ENCODE data around the gene EEF2KMT. TPM values are rescaled to one million over a fixed set of nuclear protein-coding genes. Genes with fewer than 3 reads are reported as not detected.
"Not testable (repeated sequence)": the region's sequence is repeated elsewhere in the genome, so short reads cannot be mapped to it uniquely, and the experiment has no call there.

The EEF2KMT gene
- total RNA-seq, 1 experiment from 2014 or later, result 25.8 TPM

DNA sequence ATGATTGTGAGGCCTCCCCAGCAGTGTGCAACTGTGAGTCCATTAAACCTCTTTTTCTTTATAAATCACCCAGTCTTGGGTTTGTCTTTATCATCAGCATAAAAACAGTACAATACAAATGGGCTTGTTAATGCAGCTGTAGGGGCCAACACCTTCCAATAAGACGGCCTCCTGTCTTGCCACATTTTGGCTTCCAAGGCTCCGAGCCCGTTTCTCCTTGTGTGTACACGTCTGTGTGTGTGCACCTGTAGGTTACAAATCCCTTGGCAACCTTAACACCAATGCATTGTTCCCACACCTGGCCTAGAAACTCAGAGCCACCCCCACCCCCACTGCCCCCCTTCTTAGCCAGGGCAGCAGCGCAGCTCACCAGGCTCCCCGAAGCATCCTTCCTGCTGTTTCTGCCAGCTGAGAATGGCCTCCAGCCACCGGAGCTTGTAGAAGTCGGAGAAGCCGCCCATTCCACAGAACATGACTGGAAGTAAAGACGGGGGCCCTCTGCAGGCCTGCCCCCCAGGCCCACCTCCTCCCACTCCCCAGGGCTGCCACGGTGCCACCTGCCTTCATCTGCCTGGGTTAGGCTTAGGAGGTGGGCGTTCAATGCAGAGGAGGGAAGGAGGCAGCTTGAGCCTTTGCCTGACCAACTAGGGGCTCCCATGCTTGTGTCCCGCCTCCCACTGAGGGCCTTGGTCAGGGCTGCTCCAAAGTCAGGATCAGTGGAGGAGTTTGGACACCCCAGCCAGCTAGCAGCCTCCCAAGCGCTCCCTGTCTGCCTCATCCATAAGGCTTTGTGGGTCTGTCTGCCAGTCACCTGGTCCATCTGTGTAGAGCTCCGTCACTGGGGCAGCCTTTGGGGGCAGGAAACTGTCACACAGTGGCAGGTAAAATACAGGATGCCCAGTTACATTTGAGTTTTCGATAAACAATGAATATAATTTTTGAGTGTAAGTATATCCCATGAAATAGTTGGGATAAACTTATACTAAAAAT lies 42.4 kb downstream of the EEF2KMT start:
- no TSS peak for BruUV-seq (replicated peaks)
- CTCF ChIA-PET, result no interaction called here
- POLR2A ChIA-PET (ENCODE audit: unreplicated experiment), result no interaction called here

DNA sequence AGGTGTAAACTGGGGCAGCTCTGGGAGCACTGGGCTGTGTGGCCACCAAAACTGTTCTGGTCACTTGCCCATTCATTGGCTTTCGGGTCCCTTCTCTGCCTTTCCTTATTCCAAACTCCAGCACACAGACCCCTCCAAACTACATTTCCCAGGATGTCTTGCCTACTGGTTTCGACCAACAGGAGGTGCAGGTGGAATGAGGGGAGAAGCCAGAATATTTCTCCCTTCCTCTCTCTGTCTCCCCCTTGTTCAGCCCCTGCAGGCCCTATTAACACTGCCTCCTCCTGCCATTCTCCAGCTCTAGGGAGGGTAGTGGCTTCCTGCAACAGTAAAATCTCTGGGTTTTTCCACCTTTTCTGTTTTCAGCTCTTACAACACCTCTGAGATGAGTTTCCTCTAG lies 50.7 kb downstream of the EEF2KMT start:
- ChIA-PET POLR2A (ENCODE audit: unreplicated experiment) (no interaction called here), CTCF (no interaction called here)
- Histone ChIP-seq H3K27ac (ENCODE audit: low read length) (no peak overlapping the region), H3K4me2 (ENCODE audit: low read length) (no peak overlapping the region), H3K27me3 (ENCODE audit: low read length) (no peaks in the 10 kb centered on the region), H3K9ac (ENCODE audit: low read length) (no peak overlapping the region), H4K20me1 (ENCODE audit: low read length) (no peaks in the 10 kb centered on the region), H3F3A (ENCODE audit: low read length, unreplicated experiment) (no peaks in the 10 kb centered on the region), H3K4me3 (ENCODE audit: low read length) (no peak overlapping the region), H3K79me2 (ENCODE audit: low read length) (no peaks in the 10 kb centered on the region), H3K4me1 (ENCODE audit: insufficient read depth, low read length) (peaks cover 6% of the 10 kb centered on the region), H3K9me2 (replicated peaks; ENCODE audit: low read length) (no peaks in the 10 kb centered on the region), H3K36me3 (ENCODE audit: low read depth, low read length) (no peaks in the 10 kb centered on the region), H2AFZ (ENCODE audit: low read length) (no peak overlapping the region), H3K9me3 (ENCODE audit: low read length) (no peaks in the 10 kb centered on the region)
- no TSS peak for BruUV-seq (replicated peaks)
- TF ChIP-seq, protein P1, sequence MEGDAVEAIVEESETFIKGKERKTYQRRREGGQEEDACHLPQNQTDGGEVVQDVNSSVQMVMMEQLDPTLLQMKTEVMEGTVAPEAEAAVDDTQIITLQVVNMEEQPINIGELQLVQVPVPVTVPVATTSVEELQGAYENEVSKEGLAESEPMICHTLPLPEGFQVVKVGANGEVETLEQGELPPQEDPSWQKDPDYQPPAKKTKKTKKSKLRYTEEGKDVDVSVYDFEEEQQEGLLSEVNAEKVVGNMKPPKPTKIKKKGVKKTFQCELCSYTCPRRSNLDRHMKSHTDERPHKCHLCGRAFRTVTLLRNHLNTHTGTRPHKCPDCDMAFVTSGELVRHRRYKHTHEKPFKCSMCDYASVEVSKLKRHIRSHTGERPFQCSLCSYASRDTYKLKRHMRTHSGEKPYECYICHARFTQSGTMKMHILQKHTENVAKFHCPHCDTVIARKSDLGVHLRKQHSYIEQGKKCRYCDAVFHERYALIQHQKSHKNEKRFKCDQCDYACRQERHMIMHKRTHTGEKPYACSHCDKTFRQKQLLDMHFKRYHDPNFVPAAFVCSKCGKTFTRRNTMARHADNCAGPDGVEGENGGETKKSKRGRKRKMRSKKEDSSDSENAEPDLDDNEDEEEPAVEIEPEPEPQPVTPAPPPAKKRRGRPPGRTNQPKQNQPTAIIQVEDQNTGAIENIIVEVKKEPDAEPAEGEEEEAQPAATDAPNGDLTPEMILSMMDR (conservative IDR thresholded peaks at IDR 0.05; ENCODE audit: low read depth, low read length), result no peak
- TF ChIP-seq EZH2phosphoT487 (IDR thresholded peaks at IDR 0.05; ENCODE audit: borderline replicate concordance, low read length) (no peak), EZH2 (IDR thresholded peaks at IDR 0.05; ENCODE audit: low read length, unreplicated experiment) (no peak)
- intact Hi-C loops (cut with micrococcal nuclease), result no loop called here
- ATAC-seq (no peak), DNase-seq (no peak)

More for the DNA sequence above, 42.4 kb downstream of the EEF2KMT start:
- no peak for ATAC-seq
- H3K36me3 ChIP-seq (ENCODE audit: low read depth, low read length), result no peaks in the 10 kb centered on the region
- no peak for TF ChIP-seq EZH2phosphoT487 (IDR thresholded peaks at IDR 0.05; ENCODE audit: borderline replicate concordance, low read length)
- H3K27me3 ChIP-seq (ENCODE audit: low read length), result no peaks in the 10 kb centered on the region
- H3K4me3 ChIP-seq (ENCODE audit: low read length), result no peak overlapping the region
- H3K4me1 ChIP-seq (ENCODE audit: insufficient read depth, low read length), result no peaks in the 10 kb centered on the region
- no peaks in the 10 kb centered on the region for H4K20me1 ChIP-seq (ENCODE audit: low read length)
- H2AFZ ChIP-seq (ENCODE audit: low read length), result no peak overlapping the region
- H3K79me2 ChIP-seq (ENCODE audit: low read length), result no peaks in the 10 kb centered on the region
- intact Hi-C loops (cut with micrococcal nuclease), result no loop called here
- DNase-seq, result no peak
- no peaks in the 10 kb centered on the region for H3F3A ChIP-seq (ENCODE audit: low read length, unreplicated experiment)
- no peaks in the 10 kb centered on the region for H3K9me3 ChIP-seq (ENCODE audit: low read length)
- H3K27ac ChIP-seq (ENCODE audit: low read length), result no peak overlapping the region
- H3K4me2 ChIP-seq (ENCODE audit: low read length), result no peak overlapping the region
- H3K9ac ChIP-seq (ENCODE audit: low read length), result no peak overlapping the region
- no peaks in the 10 kb centered on the region for H3K9me2 ChIP-seq (replicated peaks; ENCODE audit: low read length)

DNA sequence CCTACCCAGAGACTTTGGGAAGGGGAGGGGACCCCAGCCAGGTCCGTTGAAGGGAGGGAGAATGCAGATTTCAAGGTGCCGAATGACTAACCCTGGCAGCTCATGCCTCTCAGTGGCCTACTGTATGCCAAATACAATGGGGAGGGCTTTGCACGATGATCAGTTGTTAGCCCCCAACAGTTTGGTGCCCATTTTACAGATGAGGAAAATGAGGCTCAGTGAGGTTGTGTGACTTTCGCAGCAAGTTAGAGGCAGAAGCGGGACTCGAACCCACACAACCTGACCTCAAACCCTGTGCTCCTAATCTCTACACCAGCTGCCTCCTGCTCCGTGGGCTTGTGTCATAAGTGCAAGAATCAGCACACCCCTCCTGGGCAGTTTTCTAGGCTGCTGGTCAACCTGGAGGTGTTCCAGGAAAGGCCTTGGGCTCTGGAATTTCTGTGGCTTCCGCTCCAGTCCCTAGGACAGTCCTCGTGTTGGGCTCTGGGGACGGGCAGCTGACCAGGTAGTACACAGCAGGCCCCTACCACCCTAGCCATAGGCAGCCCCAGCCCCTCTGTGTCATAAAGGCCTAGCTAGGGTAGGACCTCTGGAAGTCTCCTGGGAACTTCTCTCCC lies 52.0 kb downstream of the EEF2KMT start:
- Histone ChIP-seq H2AFZ (ENCODE audit: low read length) (no peak overlapping the region), H4K20me1 (ENCODE audit: low read length) (no peaks in the 10 kb centered on the region), H3K9ac (ENCODE audit: low read length) (no peak overlapping the region), H3K4me1 (ENCODE audit: insufficient read depth, low read length) (peaks cover 9% of the 10 kb centered on the region), H3K27ac (ENCODE audit: low read length) (no peak overlapping the region), H3K9me2 (replicated peaks; ENCODE audit: low read length) (no peaks in the 10 kb centered on the region), H3K4me3 (ENCODE audit: low read length) (no peak overlapping the region), H3K27me3 (ENCODE audit: low read length) (no peaks in the 10 kb centered on the region), H3K9me3 (ENCODE audit: low read length) (no peaks in the 10 kb centered on the region), H3K79me2 (ENCODE audit: low read length) (no peaks in the 10 kb centered on the region), H3F3A (ENCODE audit: low read length, unreplicated experiment) (no peaks in the 10 kb centered on the region), H3K36me3 (ENCODE audit: low read depth, low read length) (no peaks in the 10 kb centered on the region), H3K4me2 (ENCODE audit: low read length) (no peak overlapping the region)
- intact Hi-C loops (cut with micrococcal nuclease), result no loop called here
- no peak for TF ChIP-seq EZH2 (IDR thresholded peaks at IDR 0.05; ENCODE audit: low read length, unreplicated experiment)
- TF ChIP-seq, protein P1 (conservative IDR thresholded peaks at IDR 0.05; ENCODE audit: low read depth, low read length), result no peak
- TF ChIP-seq EZH2phosphoT487 (IDR thresholded peaks at IDR 0.05; ENCODE audit: borderline replicate concordance, low read length), result no peak
- ChIA-PET CTCF (no interaction called here), POLR2A (ENCODE audit: unreplicated experiment) (no interaction called here)
- DNase-seq (no peak), ATAC-seq (no peak)
- BruUV-seq (replicated peaks), result no TSS peak

DNA sequence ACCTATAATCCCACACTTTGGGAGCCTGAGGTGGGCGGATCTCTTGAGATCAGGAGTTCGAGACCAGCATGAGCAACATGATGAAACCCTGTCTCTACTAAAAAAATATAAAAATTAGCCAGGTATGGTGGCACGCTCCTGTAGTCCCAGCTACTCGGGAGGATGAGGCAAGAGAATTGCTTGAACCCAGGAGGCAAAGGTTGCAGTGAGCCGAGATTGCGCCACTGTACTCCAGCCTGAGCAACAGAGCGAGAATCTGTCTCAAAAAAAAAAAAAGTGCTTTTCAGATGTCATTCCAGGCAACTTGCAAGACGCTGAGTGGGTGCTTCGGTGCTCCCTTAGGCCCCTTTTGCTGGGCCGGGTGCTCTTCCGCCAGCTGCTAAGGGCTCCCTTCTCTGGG lies 53.0 kb downstream of the EEF2KMT start:
- ATAC-seq; H3K4me1 ChIP-seq (ENCODE audit: insufficient read depth, low read length); H3K27me3 ChIP-seq (ENCODE audit: low read length); H2AFZ ChIP-seq (ENCODE audit: low read length); POLR2A ChIA-PET (ENCODE audit: unreplicated experiment); H3F3A ChIP-seq (ENCODE audit: low read length, unreplicated experiment); H3K4me2 ChIP-seq (ENCODE audit: low read length); BruUV-seq (replicated peaks); intact Hi-C loops (cut with micrococcal nuclease); H3K4me3 ChIP-seq (ENCODE audit: low read length); H3K79me2 ChIP-seq (ENCODE audit: low read length); DNase-seq; H3K9ac ChIP-seq (ENCODE audit: low read length); H3K9me3 ChIP-seq (ENCODE audit: low read length); H4K20me1 ChIP-seq (ENCODE audit: low read length); H3K36me3 ChIP-seq (ENCODE audit: low read depth, low read length); H3K27ac ChIP-seq (ENCODE audit: low read length); CTCF ChIA-PET; H3K9me2 ChIP-seq (replicated peaks; ENCODE audit: low read length): not testable (repeated sequence)
